ENCODE results near the gene EGFL7. TPM values are rescaled to one million over a fixed set of nuclear protein-coding genes. Genes with fewer than 3 reads are reported as not detected.

EGFL7 gene
- total RNA-seq, 1 donor from 2014 or later = 56.2 TPM

- Histone ChIP-seq H3K36me3 (ENCODE audit: control insufficient read depth, insufficient read depth, low read length) (no peaks in the 10 kb centered on the region), H3K4me3 (ENCODE audit: low read depth, low read length) (no peak overlapping the region), H3K27me3 (ENCODE audit: control insufficient read depth, insufficient read depth, low read length) (peaks cover 25% of the 10 kb centered on the region)
- DNase-seq (ENCODE audit: low read depth) = no peak
- no peak for TF ChIP-seq CTCF (IDR thresholded peaks at IDR 0.05; ENCODE audit: insufficient read depth, low read length, poor library complexity, severe bottlenecking)
Measured at GRCh38 chr9:136667214-136667939, 4.7 kb downstream of the EGFL7 start.

GRCh38 chr9:136667940-136668760 lies 5.4 kb downstream of the EGFL7 start:
- Histone ChIP-seq H3K36me3 (ENCODE audit: control insufficient read depth, insufficient read depth, low read length) (no peaks in the 10 kb centered on the region), H3K4me3 (ENCODE audit: low read depth, low read length) (no peak overlapping the region), H3K27me3 (ENCODE audit: control insufficient read depth, insufficient read depth, low read length) (peaks cover 25% of the 10 kb centered on the region)
- DNase-seq (ENCODE audit: low read depth) = no peak
- no peak for TF ChIP-seq CTCF (IDR thresholded peaks at IDR 0.05; ENCODE audit: insufficient read depth, low read length, poor library complexity, severe bottlenecking)

GRCh38 chr9:136668983-136669790 lies 6.5 kb downstream of the EGFL7 start:
- TF ChIP-seq CTCF (IDR thresholded peaks at IDR 0.05; ENCODE audit: insufficient read depth, low read length, poor library complexity, severe bottlenecking) = no peak
- DNase-seq (ENCODE audit: low read depth) = no peak
- H3K36me3 ChIP-seq (ENCODE audit: control insufficient read depth, insufficient read depth, low read length) = no peaks in the 10 kb centered on the region
- peaks cover 25% of the 10 kb centered on the region for H3K27me3 ChIP-seq (ENCODE audit: control insufficient read depth, insufficient read depth, low read length)
- H3K4me3 ChIP-seq (ENCODE audit: low read depth, low read length) = no peak overlapping the region

- Histone ChIP-seq H3K27me3 (ENCODE audit: control insufficient read depth, insufficient read depth, low read length) (peaks cover 23% of the 10 kb centered on the region), H3K4me3 (ENCODE audit: low read depth, low read length) (no peak overlapping the region), H3K36me3 (ENCODE audit: control insufficient read depth, insufficient read depth, low read length) (no peaks in the 10 kb centered on the region)
- no peak for DNase-seq (ENCODE audit: low read depth)
- no peak for TF ChIP-seq CTCF (IDR thresholded peaks at IDR 0.05; ENCODE audit: insufficient read depth, low read length, poor library complexity, severe bottlenecking)
Measured at GRCh38 chr9:136669791-136670464, 7.2 kb downstream of the EGFL7 start.

- Histone ChIP-seq H3K4me3 (ENCODE audit: low read depth, low read length) (no peak overlapping the region), H3K36me3 (ENCODE audit: control insufficient read depth, insufficient read depth, low read length) (no peaks in the 10 kb centered on the region), H3K27me3 (ENCODE audit: control insufficient read depth, insufficient read depth, low read length) (peaks cover 19% of the 10 kb centered on the region)
- DNase-seq (ENCODE audit: low read depth) = no peak
- TF ChIP-seq CTCF (IDR thresholded peaks at IDR 0.05; ENCODE audit: insufficient read depth, low read length, poor library complexity, severe bottlenecking) = no peak
Measured at GRCh38 chr9:136670576-136671253, 8.0 kb downstream of the EGFL7 start.

All from kidney epithelial cell (primary cell).